H1 (cell line): Measurements from ENCODE around the gene NREP. TPM values are rescaled to one million over a fixed set of nuclear protein-coding genes. Genes with fewer than 3 reads are reported as not detected.

Source experiments
- CTCF ChIA-PET: fragments of 300-600 bp; sonication (Branson Sonifier 250); formaldehyde crosslinking; loops from one replicate; lab custom pipeline; 2021; ENCODE audit not compliant: partially characterized antibody; lab: Charles Lee
- POLR2A ChIA-PET: fragments of 300-600 bp; sonication (Branson Sonifier 250); formaldehyde crosslinking; loops from one replicate; lab custom pipeline; 2021; ENCODE audit warnings: inconsistent platforms; ENCODE audit not compliant: partially characterized antibody; lab: Charles Lee
- DNase-seq, 2 experiments: peaks; one replicate each; pipeline versions ENCODE4 v3.0.0 to v3.0.0-alpha.2; 2010 to 2022; ENCODE audit warnings: low spot score in 2 of 2, low read depth in 1 of 2, mixed read lengths in 1 of 2
- FAIRE-seq: peaks from 2 replicates; lab custom pipeline; 2011; peaks lifted over from hg19 to GRCh38; lab: Jason Lieb, UNC
- H2AFZ ChIP-seq: 2 replicates; pipeline ENCODE4 v1.8.1; 2012; ENCODE audit warnings: low read length, inconsistent platforms
- H2AK5ac ChIP-seq: 2 replicates; pipeline ENCODE4 v1.6.1; 2013; ENCODE audit warnings: low read depth, low read length
- H2BK120ac ChIP-seq: replicated peaks from 2 replicates; pipeline ENCODE3; 2013; ENCODE audit warnings: low read depth, low read length, inconsistent platforms
- H2BK12ac ChIP-seq: 2 replicates; pipeline ENCODE4 v1.6.1; 2013; ENCODE audit warnings: low read depth, low read length
- H2BK15ac ChIP-seq: 2 replicates; pipeline ENCODE4 v1.6.1; 2013; ENCODE audit warnings: low read length
- H2BK20ac ChIP-seq: 2 replicates; pipeline ENCODE4 v1.6.1; 2013; ENCODE audit warnings: low read length
- H2BK5ac ChIP-seq: 2 replicates; pipeline ENCODE4 v1.6.1; 2013; ENCODE audit warnings: low read depth, low read length
- H3K14ac ChIP-seq: 2 replicates; pipeline ENCODE4 v1.6.1; 2013; ENCODE audit warnings: inconsistent platforms; ENCODE audit not compliant: insufficient read length
- H3K18ac ChIP-seq: 2 replicates; pipeline ENCODE4 v1.6.1; 2013; ENCODE audit warnings: low read length; ENCODE audit errors: extremely low read depth
- H3K23ac ChIP-seq: 2 replicates; pipeline ENCODE4 v1.6.1; 2013; ENCODE audit warnings: inconsistent platforms; ENCODE audit not compliant: insufficient read length
- H3K23me2 ChIP-seq: 2 replicates; pipeline ENCODE4 v1.6.1; 2013; ENCODE audit warnings: low read depth, low read length
- H3K27ac ChIP-seq: 2 replicates; pipeline ENCODE4 v1.6.1; 2011; ENCODE audit warnings: low read depth, low read length, inconsistent platforms
- H3K27me3 ChIP-seq, 4 experiments: replicated peaks in 1 of 4; 1 replicate in 1 of 4; 2 replicates in 3 of 4; pipeline versions ENCODE4 v1.6.1 to v1.8.1; 2011 to 2013; ENCODE audit warnings: low read length in 3 of 4, mild to moderate bottlenecking in 3 of 4, inconsistent platforms in 2 of 4, mixed read lengths in 2 of 4, moderate library complexity in 1 of 4; ENCODE audit not compliant: control insufficient read depth in 3 of 4, insufficient read depth in 3 of 4; ENCODE audit errors: extremely low read depth in 1 of 4
- H3K36me3 ChIP-seq, 4 experiments: 2 replicates each; pipeline versions ENCODE4 v1.6.1 to v1.8.1; 2011 to 2013; ENCODE audit warnings: mild to moderate bottlenecking in 4 of 4, low read length in 3 of 4, moderate library complexity in 2 of 4, control low read depth in 1 of 4, inconsistent platforms in 1 of 4; ENCODE audit not compliant: insufficient read depth in 4 of 4, control insufficient read depth in 2 of 4
- H3K4ac ChIP-seq: replicated peaks from 2 replicates; pipeline ENCODE3; 2013; ENCODE audit warnings: low read length, low read depth, mixed read lengths, inconsistent platforms; ENCODE audit not compliant: insufficient read length
- H3K4me1 ChIP-seq, 4 experiments: replicated peaks in 1 of 4; 1 replicate in 1 of 4; 2 replicates in 3 of 4; pipeline versions ENCODE4 v1.6.1 to v1.8.1; 2011 to 2013; ENCODE audit warnings: low read length in 3 of 4, inconsistent platforms in 2 of 4, mixed read lengths in 1 of 4; ENCODE audit not compliant: insufficient read depth in 4 of 4, control insufficient read depth in 3 of 4
- H3K4me2 ChIP-seq, 2 experiments: 2 replicates each; pipeline versions ENCODE4 v1.6.1 to v1.8.1; 2011 to 2013; ENCODE audit warnings: low read depth in 2 of 2, low read length in 2 of 2, control low read depth in 1 of 2, inconsistent platforms in 1 of 2, mild to moderate bottlenecking in 1 of 2; ENCODE audit not compliant: insufficient read depth in 1 of 2
- H3K4me3 ChIP-seq, 4 experiments: fragments of 200-600, 300-600 bp in 1 of 4; sonication (generic), shearing (Covaris generic), sonication (Bioruptor Twin) in 1 of 4; 2 replicates each; pipeline versions ENCODE4 v1.5.1 to v1.8.1; 2011 to 2016; ENCODE audit warnings: low read length in 4 of 4, low read depth in 3 of 4, control low read depth in 2 of 4, inconsistent platforms in 2 of 4, mild to moderate bottlenecking in 2 of 4, mixed read lengths in 1 of 4, moderate library complexity in 1 of 4; ENCODE audit not compliant: insufficient read depth in 2 of 4; ENCODE audit errors: extremely low read depth in 1 of 4
- H3K56ac ChIP-seq: replicated peaks from 2 replicates; pipeline ENCODE3; 2013; ENCODE audit warnings: low read depth, mild to moderate bottlenecking, mixed read lengths, low read length, inconsistent platforms; ENCODE audit not compliant: insufficient read length
- H3K79me1 ChIP-seq: 2 replicates; pipeline ENCODE4 v1.6.1; 2013; ENCODE audit warnings: low read depth, low read length, control low read depth
- H3K79me2 ChIP-seq, 2 experiments: 2 replicates each; pipeline versions ENCODE4 v1.6.1 to v1.8.1; 2012 to 2013; ENCODE audit warnings: low read length in 2 of 2, mild to moderate bottlenecking in 2 of 2, inconsistent platforms in 1 of 2; ENCODE audit not compliant: insufficient read depth in 2 of 2, control insufficient read depth in 1 of 2
- H3K9ac ChIP-seq, 4 experiments: replicated peaks in 1 of 4; 1 replicate in 1 of 4; 2 replicates in 3 of 4; pipeline versions ENCODE4 v1.6.1 to v1.8.1; 2011 to 2013; ENCODE audit warnings: low read depth in 3 of 4, low read length in 3 of 4, control low read depth in 2 of 4, mild to moderate bottlenecking in 2 of 4, moderate library complexity in 2 of 4, inconsistent platforms in 1 of 4; ENCODE audit errors: extremely low read depth in 1 of 4
- H3K9me3 ChIP-seq, 2 experiments: 2 replicates each; pipeline versions ENCODE4 v1.6.1 to v1.8.1; 2012 to 2013; ENCODE audit warnings: mild to moderate bottlenecking in 2 of 2, moderate library complexity in 2 of 2, control low read depth in 1 of 2, inconsistent platforms in 1 of 2, low read depth in 1 of 2, low read length in 1 of 2, mixed read lengths in 1 of 2; ENCODE audit not compliant: insufficient read depth in 2 of 2
- H4K20me1 ChIP-seq, 2 experiments: replicated peaks in 1 of 2; 2 replicates each; pipeline versions ENCODE3 to v1.8.1; 2011 to 2013; ENCODE audit warnings: inconsistent platforms in 2 of 2, low read length in 2 of 2, mild to moderate bottlenecking in 1 of 2; ENCODE audit not compliant: insufficient read depth in 2 of 2, control insufficient read depth in 1 of 2
- H4K5ac ChIP-seq: 2 replicates; pipeline ENCODE4 v1.6.1; 2013; ENCODE audit warnings: low read length, low read depth, mixed read lengths, inconsistent platforms; ENCODE audit not compliant: insufficient read length
- H4K8ac ChIP-seq: 2 replicates; pipeline ENCODE4 v1.8.0; 2013; ENCODE audit warnings: mild to moderate bottlenecking, moderate library complexity, low read length, inconsistent platforms; ENCODE audit not compliant: insufficient read depth; ENCODE audit errors: extremely low read depth
- H4K91ac ChIP-seq: replicated peaks from 2 replicates; pipeline ENCODE3; 2013; ENCODE audit warnings: low read length, mixed read lengths, inconsistent platforms; ENCODE audit not compliant: insufficient read length
- CTBP2 ChIP-seq: IDR thresholded peaks from 2 replicates; pipeline ENCODE4 v1.7.0; 2011; ENCODE audit warnings: borderline replicate concordance, mild to moderate bottlenecking, moderate library complexity, mixed read lengths, low read length; ENCODE audit not compliant: insufficient read depth, insufficient read length
- CTCF ChIP-seq, 3 experiments: IDR thresholded peaks; 1 replicate in 2 of 3; 2 replicates in 1 of 3; pipeline versions ENCODE4 v1.5.1 to v1.6.1; 2011; ENCODE audit warnings: low read length in 3 of 3, mild to moderate bottlenecking in 3 of 3, inconsistent platforms in 2 of 3, low read depth in 1 of 3, moderate library complexity in 1 of 3; ENCODE audit not compliant: insufficient read depth in 1 of 3; ENCODE audit errors: control extremely low read depth in 1 of 3
- WGBS, 2 experiments: shearing (Covaris generic) in 1 of 2; methylation state at CpG; one replicate each; pipeline versions ENCODE4 v1.1.6 to v1.1.7; 2013 to 2015; ENCODE audit warnings: low lambda C conversion rate in 2 of 2, mixed read lengths in 2 of 2, inconsistent platforms in 1 of 2, low coverage in 1 of 2, missing lambda C conversion rate in 1 of 2; ENCODE audit not compliant: insufficient replicate concordance in 2 of 2, insufficient coverage in 1 of 2, insufficient read length in 1 of 2; ENCODE audit errors: extremely low coverage in 1 of 2, missing lambda C conversion rate in 1 of 2; 5-methylcytosine and 5-hydroxymethylcytosine counted together
- polyA plus RNA-seq, 7 experiments: library from polyadenylated mRNA; depleted of rRNA in 3 of 7; stranded (reverse) in 5 of 7; unstranded in 2 of 7; fragments of >200 nt in 5 of 7; fragments of 200-250 nt in 2 of 7; gene quantifications; 1 replicate in 5 of 7; 2 replicates in 1 of 7; 4 replicates in 1 of 7; pipeline versions ENCODE4 v1.2.1 to v1.2.3, GENCODE V29; 2011 to 2013; ENCODE audit warnings: missing spikeins in 2 of 7, mixed read lengths in 2 of 7
- total RNA-seq: library from RNA; stranded (reverse); fragmentation: NEBNext Ultra II Directional; extraction: Animal tissue kit (Norgen Biotek cat#: 25700); gene quantifications from 2 replicates; pipeline ENCODE4 v1.2.1, GENCODE V29; 2021

Gene NREP
- total and polyA plus RNA-seq, 2 of the 8 experiments (the other 6 are each of a cell fraction or from before 2014, with no cell fraction given), result 254 to 301 TPM

- H4K8ac ChIP-seq, result no peak overlapping the region
These were observed 49.2 kb upstream of the NREP start for GRCh38 chr5:111806156-111806555.

More at GRCh38 chr5:111806156-111806555, 49.2 kb upstream of the NREP start:
- Histone ChIP-seq H3K4me2 (no peak overlapping the region), H3K23ac (no peak overlapping the region), H3K9me3 (no peaks in the 10 kb centered on the region), H3K27me3 (no peaks in the 10 kb centered on the region), H2BK5ac (no peak overlapping the region), H2AFZ (0 out of 2 replicates have a peak overlapping the region, but pooled peaks have one; percentile 33), H2AK5ac (no peak overlapping the region), H3K4me3 (no peak overlapping the region), H3K27ac (no peak overlapping the region), H3K4me1 (peaks cover 0 to 2% (median 0%) of the 10 kb centered on the region in 4 experiments; a peak in 1 of 7 replicates), H4K91ac (no peak overlapping the region), H3K56ac (no peak overlapping the region), H2BK20ac (no peak overlapping the region), H4K20me1 (no peaks in the 10 kb centered on the region), H3K18ac (no peak overlapping the region), H3K79me1 (no peaks in the 10 kb centered on the region), H2BK15ac (no peak overlapping the region), H4K5ac (no peak overlapping the region), H3K14ac (no peak overlapping the region), H2BK12ac (no peak overlapping the region), H3K9ac (no peak overlapping the region), H2BK120ac (no peak overlapping the region), H3K79me2 (no peaks in the 10 kb centered on the region), H3K36me3 (no peaks in the 10 kb centered on the region), H3K4ac (no peak overlapping the region), H3K23me2 (no peaks in the 10 kb centered on the region; the same call in 1 of the 2 replicates)
- ChIA-PET CTCF (interaction anchor here (1.3 kb wide), 1 partner anchor 14 kb away, joined by 3 read pairs; no protein-coding TSS in a partner anchor), POLR2A (no interaction called here)
- WGBS, 2 experiments, result 88% methylated on average over 2 of the region's 2 CpGs; no CpG with 5 or more reads in 1 of the 2 experiments
- FAIRE-seq (no peak), DNase-seq (no peak)
- no peak for TF ChIP-seq CTBP2
- no peak for TF ChIP-seq CTCF (IDR thresholded peaks at IDR 0.05; ENCODE audit: control extremely low read depth in 1 of 3, insufficient read depth in 1 of 3, low read depth in 1 of 3, low read length in 3 of 3)
